ENCODE data around the gene GJD4. TPM values are rescaled to one million over a fixed set of nuclear protein-coding genes. Genes with fewer than 3 reads are reported as not detected.

The GJD4 gene
- total and polyA plus RNA-seq, 10 of the 15 experiments (the other 5 are each of a cell fraction or from before 2014, with no cell fraction given): not detected

- Histone ChIP-seq H3K36me3 (ENCODE audit: control insufficient read depth in 2 of 2, insufficient read depth in 2 of 2, low read length in 1 of 2) (peaks cover 3 to 13% of the 10 kb centered on the region in 2 experiments), H3K4me1 (ENCODE audit: control insufficient read depth, insufficient read depth, low read length) (peaks cover under 1% of the 10 kb centered on the region), H2AFZ (ENCODE audit: control insufficient read depth, low read depth, low read length) (no peak overlapping the region), H3K27me3 (replicated peaks in 1 of 2; ENCODE audit: control insufficient read depth in 2 of 2, insufficient read depth in 2 of 2, low read length in 1 of 2) (no peaks in the 10 kb centered on the region), H3K4me3 (no peak overlapping the region), H3K79me2 (ENCODE audit: control insufficient read depth, insufficient read depth, low read length) (no peaks in the 10 kb centered on the region), H3K4me2 (ENCODE audit: control insufficient read depth, insufficient read depth) (no peak overlapping the region), H3K27ac (ENCODE audit: control insufficient read depth, insufficient read depth) (no peak overlapping the region), H3K9ac (ENCODE audit: control insufficient read depth, insufficient read depth, low read length) (no peak overlapping the region), H3K9me3 (replicated peaks; ENCODE audit: control insufficient read depth, insufficient read depth, low read length) (no peaks in the 10 kb centered on the region), H4K20me1 (ENCODE audit: control insufficient read depth, insufficient read depth) (no peaks in the 10 kb centered on the region)
- DNase-seq (ENCODE audit: low read depth, low spot score) (no peak), ATAC-seq (no peak), FAIRE-seq (no peak)
- intact Hi-C loops (cut with micrococcal nuclease; ENCODE audit: unreplicated experiment) (loop anchor here (10.0 kb wide), 1 partner anchor 445 kb away; the partner anchor contains the start of gene CREM), in situ Hi-C loops (cut with MboI) (loop anchor here (10.0 kb wide), 1 partner anchor 445 kb away; the partner anchor contains the start of gene CREM)
- WGBS (ENCODE audit: insufficient coverage, insufficient replicate concordance, low lambda C conversion rate, missing lambda C conversion rate): 86% methylated on average over 4 of the region's 4 CpGs
- ChIA-PET POLR2A (no interaction called here), RAD21 (ENCODE audit: unreplicated experiment) (no interaction called here), SMC1A (ENCODE audit: uncharacterized antibody, unreplicated experiment) (no interaction called here), CTCF (no interaction called here)
- BruUV-seq (replicated peaks): no TSS peak
- TF ChIP-seq HDAC6 (IDR thresholded peaks at IDR 0.05; ENCODE audit: unreplicated experiment) (no peak), RFX5 (IDR thresholded peaks at IDR 0.05; ENCODE audit: low read depth, low read length) (no peak), SREBF1 (IDR thresholded peaks at IDR 0.05; ENCODE audit: low read length) (no peak), ELK1 (IDR thresholded peaks at IDR 0.05; ENCODE audit: low read depth, low read length) (no peak), IRF3 (IDR thresholded peaks at IDR 0.05) (no peak), ZBTB40 (IDR thresholded peaks at IDR 0.05; ENCODE audit: borderline replicate concordance) (no peak), SRF (IDR thresholded peaks at IDR 0.05; ENCODE audit: low read depth in 2 of 2, low read length in 2 of 2) (no peak), ZBED1 (IDR thresholded peaks at IDR 0.05; ENCODE audit: borderline replicate concordance) (no peak), GABPA (IDR thresholded peaks at IDR 0.05; ENCODE audit: low read depth) (no peak), BHLHE40 (IDR thresholded peaks at IDR 0.05; ENCODE audit: borderline replicate concordance in 1 of 2, low read depth in 2 of 2, low read length in 1 of 2) (no peak), ATF7 (IDR thresholded peaks at IDR 0.05; ENCODE audit: low read depth) (no peak)
- TF ChIP-seq, protein P1, sequence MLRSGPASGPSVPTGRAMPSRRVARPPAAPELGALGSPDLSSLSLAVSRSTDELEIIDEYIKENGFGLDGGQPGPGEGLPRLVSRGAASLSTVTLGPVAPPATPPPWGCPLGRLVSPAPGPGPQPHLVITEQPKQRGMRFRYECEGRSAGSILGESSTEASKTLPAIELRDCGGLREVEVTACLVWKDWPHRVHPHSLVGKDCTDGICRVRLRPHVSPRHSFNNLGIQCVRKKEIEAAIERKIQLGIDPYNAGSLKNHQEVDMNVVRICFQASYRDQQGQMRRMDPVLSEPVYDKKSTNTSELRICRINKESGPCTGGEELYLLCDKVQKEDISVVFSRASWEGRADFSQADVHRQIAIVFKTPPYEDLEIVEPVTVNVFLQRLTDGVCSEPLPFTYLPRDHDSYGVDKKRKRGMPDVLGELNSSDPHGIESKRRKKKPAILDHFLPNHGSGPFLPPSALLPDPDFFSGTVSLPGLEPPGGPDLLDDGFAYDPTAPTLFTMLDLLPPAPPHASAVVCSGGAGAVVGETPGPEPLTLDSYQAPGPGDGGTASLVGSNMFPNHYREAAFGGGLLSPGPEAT (IDR thresholded peaks at IDR 0.05; ENCODE audit: low read depth): no peak
These were observed 35.3 kb upstream of the GJD4 start for GRCh38 chr10:35569836-35570235.
